G401.6 (cell line): ENCODE data around the gene PSME1.

Experiments
- FAIRE-seq: peaks from 2 replicates; lab custom pipeline; 2012; peaks lifted over from hg19 to GRCh38; lab: Jason Lieb, UNC

PSME1 gene

DNA sequence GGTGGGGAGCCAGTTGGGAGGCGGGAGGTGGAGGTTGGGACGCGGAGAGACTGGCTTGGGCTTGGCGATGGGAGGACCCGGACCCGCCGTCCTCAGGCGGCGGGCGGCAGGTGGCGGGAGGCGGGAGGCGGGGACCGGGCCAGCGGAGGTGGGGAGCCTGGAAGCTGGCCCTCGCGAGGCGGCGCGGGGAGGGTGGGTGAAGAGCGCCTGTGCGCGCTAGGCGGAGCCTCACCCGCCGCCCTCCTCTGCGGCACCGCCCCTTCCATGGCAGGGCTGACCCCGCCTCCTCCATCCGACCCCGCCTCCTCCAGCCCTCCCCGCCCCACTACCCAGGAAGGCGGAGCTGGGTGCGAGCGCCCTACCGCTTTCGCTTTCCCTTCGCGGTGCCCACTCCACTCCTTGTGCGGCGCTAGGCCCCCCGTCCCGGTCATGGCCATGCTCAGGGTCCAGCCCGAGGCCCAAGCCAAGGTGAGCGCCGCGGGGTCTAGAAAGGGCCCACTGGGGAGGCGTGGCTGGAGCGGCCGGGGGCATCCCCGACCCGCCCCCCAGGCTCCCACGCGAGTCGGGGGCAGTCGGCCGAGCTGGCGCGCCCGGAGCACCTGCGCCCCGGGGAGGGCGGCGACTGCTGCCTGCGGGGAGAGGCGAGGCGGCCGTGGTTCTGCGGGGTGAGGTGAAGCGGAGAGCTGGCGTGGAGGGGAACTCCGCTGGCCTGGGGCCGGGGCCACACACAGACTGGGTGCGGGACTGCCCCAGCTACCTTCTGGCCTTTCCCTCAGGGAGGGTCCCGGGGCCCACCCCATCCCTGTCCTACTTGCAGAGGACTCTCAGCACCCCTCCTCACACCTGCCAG lies at the start of gene PSME1:
Gene PSME1, plus strand, starts transcription at position 361 of the 850 bp plus-strand sequence. Its CDS starts 69 bp downstream, at position 430.
- peak; percentile 66 for FAIRE-seq

DNA sequence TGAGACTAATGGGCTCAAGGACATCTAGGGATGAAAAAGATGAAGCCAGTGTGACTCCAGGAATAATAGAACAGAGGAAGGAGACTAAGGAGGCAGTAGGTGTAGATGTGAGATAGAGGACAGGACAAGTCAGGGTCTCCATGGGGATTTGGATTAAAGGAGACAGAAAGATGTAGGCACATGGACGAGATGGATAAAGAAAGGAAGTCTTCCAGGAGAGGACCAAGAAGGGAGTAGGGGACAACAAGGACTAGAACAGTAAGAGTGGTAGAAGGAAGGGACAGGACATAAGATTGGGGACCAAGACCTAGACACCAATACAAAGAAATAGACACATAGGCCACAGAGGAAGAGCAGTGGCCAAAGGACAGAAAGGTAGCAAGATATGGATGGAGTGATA lies 49.0 kb upstream of the PSME1 start:
- FAIRE-seq: no peak

DNA sequence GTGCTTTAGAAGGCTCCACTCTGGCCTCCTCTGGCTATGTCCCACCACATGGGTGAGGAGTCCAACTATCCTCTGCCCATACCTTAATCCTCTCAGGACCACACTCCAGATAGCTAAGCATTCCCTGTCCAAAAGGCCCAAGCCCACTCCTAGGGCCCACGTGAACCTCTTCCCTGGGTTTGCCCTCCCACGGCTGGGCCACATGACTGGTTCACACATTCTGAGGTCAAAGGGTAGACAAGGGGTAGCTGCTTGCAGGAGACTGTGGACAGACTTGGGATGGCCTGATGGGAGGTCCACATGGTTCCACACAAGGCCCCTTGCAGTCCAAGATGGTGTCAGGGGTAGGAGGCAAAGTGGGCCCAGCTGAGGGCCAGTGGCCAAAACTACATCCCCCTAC lies 47.9 kb upstream of the PSME1 start:
- no peak for FAIRE-seq

DNA sequence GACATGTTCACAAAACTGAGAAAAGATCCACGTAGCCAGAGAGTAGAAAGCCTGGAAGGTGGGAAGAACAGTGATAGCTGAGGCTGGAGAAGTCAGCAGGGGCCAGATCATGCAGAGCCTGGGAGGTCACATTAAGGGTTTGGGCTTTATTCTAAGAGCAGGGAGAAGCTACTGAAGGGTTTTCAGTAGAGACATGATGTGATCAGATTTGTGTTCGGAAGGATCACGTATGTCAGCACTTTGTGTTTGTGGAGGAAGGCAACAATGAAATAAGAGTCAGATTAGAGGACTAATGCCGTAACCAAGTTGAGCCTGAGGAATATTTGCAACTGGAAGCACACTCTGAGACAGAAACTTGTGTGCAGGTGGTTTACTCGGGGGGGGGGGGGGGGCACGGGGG lies 46.1 kb upstream of the PSME1 start:
- no peak for FAIRE-seq

DNA sequence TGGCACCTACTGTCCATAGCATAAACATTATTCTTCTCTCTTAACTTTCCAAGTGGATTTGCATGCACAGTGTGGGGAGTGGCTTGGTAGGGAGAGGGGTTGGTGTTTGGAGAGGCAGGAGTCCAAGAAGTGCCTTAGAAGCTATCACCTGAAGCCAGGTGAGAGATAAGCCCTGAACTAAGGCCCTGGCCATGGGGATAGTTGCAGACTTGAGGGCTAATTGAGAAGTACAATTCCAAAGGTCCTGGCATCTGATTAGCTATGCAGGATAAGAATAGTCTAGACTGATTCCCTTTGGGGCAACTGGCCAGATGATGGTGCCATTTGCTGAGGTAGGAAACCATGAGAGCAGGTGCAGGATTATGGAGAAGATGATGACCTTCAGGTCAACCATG lies 43.9 kb upstream of the PSME1 start:
- no peak for FAIRE-seq

DNA sequence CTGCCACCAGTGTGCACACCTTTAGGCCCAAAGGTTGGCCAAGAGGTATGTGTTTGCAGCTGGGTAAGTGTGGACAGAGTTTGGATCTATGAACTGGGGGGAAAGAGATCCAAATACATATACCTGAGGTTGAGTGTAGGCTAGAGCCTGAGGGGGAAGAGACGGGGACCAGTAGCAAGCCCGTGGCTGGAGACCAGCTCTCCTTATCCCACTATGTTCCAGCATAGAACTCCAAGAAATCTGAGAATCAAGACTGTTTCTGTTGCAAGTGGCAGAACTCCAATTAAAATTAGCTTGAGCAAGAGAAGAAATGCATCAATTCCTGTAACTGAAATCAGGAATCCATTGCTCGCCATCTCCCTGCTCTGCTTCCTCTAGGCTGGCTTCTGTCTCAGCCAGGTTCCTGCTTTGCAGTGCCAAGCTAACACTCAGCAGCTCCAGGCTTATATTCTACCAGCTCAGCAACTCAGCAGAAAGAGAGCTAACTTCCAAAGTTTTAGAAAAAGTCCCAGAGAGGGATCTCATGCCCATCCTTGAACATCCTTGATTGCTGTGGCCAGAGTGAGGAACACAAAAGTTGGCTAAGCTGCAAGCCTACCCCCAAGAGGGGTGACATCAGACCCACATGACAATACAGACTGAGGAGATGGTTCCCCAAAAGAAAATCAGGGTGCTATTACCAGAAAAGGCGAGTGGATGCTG lies 43.3 kb upstream of the PSME1 start:
- no peak for FAIRE-seq

DNA sequence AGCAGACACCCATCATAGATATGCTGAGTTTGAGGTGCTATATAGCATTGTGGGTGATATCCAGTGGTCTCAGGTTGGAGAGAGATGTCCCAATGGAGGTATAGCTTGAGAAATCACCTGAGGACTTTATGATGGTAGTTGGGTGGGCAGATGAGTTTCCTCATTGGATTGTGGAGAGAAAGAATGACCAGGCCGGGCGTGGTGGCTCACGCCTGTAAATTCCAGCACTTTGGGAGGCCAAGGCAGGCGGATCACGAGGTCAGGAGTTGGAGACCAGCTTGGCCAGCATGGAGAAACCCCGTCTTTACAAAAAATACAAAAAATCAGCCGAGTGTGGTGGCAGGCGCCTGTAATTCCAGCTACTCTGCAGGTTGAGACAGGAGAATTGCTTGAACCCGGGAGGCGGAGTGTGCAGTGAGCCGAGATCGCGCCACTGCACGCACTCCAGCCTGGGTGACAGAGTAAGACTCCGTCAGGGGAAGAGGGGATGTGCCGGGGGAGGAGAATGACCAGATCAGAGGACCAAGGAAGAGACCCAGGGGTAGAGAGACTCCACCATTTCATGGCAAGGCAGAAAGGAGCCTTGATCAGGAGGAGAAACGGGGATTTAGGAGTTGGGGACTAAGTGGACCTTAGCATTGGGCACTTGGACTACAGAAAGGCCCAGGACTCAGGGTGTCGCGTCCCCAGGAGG lies 42.6 kb upstream of the PSME1 start:
- FAIRE-seq: no peak

DNA sequence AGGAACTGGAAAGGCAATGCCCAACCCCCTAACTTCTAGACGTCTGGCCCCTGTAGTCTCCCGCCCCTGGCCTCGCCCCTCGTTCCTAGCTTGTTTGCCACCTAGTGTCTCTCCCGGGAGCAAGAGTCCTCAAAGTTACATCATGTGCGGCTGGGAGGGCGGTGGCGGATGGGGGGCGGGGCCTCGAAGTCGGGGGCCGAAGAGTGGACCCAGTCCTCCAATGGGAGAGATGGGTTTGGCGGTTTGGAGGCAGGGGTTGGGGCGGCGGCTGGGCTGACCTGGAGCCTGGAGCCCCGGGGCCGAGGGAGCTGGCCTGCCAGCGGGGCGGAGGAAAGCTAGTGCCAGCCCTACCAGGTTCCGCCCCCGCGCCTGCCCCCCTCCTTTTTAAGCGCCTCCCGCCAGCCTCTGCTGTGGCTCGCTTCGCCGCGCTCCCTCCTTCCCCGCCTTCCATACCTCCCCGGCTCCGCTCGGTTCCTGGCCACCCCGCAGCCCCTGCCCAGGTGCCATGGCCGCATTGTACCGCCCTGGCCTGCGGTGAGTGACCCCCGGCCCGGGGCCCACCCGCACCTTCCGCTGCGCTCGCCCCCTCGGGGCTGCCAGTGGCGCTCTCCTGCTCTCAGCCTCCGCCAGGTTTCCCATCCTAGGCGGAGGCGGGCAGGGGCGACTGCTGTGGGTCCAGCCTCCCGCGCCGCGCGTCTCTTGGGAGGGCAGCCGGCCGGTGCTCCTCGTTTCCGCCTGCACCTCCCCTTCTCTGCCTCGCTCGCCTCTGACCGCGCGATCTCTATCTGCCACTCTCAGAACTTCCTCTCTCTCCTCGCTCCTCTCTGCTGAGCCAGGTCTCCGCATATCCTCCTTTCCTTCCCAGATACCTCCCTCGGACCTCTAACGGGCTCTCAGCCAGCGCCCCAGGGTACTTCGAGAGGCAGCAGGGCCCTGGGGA lies 41.8 kb upstream of the PSME1 start, which contains the start of gene PCK2:
Gene PCK2, plus strand, starts transcription at position 411 of the 940 bp plus-strand sequence. Its CDS starts 95 bp downstream, at position 506.
- FAIRE-seq: peak; percentile 89

DNA sequence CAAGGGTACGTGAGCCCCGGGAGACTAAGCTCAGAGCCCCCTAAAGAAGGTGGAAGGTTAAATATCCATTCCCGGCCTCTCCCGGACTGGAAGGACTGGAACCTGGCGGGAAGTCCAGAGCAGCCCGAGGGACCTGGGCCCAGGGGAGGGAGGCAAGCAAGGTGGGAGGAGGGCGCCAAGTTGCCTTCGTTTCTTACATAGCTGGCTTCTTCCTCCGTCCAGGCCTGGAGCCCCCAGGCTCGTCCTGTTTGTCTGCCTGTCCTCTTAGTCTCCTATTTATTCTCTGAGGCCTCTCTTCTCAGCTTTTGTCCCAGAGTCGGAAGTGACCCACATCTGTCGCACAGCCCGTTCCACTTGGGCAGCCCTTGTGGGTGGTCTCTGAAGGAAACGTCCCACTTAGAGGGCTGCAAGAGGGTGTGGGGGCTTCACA lies 41.1 kb upstream of the PSME1 start:
- FAIRE-seq: no peak

DNA sequence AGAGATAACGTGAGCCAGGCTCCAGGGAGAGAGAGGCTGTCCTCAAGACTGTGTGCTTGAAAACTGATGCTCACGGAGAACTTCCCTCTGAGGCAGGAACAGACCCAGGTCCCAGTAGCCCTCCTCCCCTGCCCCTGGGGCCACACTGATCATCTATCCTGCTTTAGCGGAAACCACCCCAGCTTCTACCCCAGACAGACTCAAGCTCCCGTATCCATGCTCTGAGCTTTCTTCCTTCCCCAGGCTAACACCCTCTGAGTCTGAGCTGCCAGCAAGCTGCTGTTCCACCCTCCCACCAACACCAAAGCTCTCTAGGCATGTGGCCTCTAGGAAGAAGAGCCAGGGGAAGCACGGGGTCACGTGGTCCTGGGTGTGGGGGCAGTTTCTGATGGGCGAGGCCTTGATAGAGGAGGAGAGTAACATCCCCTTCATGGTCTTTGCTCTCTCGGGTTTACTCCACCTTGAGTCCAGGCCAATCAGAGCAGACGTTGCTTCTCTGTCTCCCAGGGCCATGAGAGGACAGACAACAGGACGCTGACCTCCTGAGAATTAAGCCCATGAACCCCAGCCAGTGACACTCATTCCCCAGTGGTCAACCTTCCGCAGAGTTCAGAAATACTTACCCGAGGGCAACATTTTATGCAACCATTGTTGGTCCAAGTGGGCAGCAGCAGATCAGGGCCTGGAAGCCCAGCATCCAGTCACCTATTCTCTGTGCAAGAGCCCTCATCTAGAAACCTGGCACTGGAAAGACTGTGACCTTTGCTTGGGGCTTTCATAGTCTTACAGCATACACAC lies 40.5 kb upstream of the PSME1 start:
- no peak for FAIRE-seq

DNA sequence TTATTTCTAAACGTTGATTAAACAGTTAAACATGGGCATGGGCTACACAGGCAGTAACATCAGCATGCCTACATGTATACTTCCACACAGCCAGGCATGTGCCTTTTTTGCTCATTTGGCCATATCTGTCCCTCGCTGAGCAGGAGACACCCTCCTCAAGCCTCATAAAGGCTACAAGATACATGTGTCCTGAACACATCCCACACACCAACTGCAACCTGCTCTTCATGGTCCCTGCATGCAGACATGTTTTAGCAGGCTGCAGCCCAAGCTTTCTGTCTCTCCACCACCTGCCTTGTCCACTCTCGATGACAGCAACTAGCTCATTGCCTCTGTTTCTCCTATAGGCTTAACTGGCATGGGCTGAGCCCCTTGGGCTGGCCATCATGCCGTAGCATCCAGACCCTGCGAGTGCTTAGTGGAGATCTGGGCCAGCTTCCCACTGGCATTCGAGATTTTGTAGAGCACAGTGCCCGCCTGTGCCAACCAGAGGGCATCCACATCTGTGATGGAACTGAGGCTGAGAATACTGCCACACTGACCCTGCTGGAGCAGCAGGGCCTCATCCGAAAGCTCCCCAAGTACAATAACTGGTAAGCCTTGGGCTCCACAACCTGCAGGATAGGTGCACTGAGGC lies 39.3 kb upstream of the PSME1 start:
- FAIRE-seq: no peak

DNA sequence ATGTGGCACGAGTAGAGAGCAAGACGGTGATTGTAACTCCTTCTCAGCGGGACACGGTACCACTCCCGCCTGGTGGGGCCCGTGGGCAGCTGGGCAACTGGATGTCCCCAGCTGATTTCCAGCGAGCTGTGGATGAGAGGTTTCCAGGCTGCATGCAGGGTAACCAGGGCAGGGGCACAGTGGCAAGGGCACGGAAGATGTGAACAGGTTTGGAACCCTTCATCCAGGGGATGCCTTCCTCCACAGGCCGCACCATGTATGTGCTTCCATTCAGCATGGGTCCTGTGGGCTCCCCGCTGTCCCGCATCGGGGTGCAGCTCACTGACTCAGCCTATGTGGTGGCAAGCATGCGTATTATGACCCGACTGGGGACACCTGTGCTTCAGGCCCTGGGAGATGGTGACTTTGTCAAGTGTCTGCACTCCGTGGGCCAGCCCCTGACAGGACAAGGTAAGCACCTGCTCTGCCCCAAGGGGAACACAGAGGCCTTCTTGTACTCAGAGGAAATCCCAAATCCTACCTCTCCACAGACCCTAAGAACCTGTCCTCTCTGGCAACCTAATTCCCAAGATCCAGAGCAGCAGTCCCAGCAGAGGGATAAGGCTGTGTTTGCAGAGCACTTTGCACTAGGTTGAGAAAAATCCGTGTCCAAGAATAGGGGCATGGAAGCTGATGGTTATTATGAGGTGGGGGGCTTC lies 37.6 kb upstream of the PSME1 start:
- FAIRE-seq: no peak

DNA sequence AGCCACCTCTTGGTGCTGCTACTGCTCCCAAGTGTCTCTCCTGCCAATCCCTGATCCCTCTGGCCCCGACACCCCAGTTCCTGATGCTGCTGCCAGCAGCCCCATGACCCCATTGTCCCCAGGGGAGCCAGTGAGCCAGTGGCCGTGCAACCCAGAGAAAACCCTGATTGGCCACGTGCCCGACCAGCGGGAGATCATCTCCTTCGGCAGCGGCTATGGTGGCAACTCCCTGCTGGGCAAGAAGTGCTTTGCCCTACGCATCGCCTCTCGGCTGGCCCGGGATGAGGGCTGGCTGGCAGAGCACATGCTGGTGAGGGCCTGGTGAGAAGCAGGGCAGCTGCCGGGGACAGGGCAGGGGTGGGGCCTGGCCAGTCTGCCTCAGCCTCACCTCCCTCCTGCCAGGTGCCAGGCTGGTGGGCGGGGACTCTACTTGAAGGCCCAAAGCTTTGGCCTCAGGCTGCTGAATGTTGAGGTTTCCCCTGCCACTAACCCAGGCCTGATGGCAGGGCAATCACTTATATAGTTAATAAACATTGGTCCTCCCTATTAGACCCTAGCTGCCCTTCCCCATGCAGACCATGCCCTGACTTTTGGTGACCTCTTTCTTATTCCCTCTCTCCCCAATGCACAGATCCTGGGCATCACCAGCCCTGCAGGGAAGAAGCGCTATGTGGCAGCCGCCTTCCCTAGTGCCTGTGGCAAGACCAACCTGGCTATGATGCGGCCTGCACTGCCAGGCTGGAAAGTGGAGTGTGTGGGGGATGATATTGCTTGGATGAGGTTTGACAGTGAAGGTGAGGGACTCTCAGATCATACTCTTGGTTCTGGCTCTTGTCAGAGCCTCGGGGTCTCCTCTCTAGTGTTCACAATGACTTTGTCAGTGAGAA lies 36.8 kb upstream of the PSME1 start:
- no peak for FAIRE-seq

DNA sequence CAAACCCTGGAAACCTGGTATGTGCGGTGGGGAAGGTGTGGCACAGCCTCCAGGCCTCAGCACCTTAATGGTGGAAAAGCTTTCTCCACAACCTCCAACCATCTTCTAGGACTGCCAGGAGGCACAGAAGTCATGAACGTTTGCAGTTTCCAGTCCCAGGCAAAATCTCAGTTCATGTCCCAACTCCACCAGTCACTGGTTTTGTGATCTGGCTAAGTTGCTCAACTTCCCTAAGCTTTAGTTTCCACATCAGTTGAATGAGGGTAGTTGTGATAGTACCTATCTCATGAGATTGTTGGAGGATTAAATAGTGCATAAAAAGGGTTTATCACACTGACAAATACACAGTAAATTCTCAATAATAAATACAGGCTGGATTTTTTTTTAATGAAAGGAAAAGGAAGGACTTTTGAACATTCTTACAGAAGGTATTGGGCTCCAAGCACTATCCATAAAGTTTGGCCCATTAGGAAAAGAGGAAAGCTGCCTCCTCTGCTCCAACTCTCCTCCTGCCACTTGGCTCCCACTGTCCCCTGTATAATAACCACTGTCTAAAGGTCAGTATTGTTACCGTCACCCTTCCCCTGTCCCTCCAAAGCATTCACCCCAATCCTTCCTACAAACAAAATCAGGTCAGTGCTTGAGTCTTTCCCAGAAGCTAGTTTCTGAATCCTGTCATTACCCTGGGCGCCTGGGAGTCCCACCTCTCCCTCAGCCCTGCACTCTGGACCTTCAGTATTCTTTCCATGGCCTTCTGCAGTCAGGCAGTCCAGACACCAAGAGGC lies 35.6 kb upstream of the PSME1 start:
- no peak for FAIRE-seq

DNA sequence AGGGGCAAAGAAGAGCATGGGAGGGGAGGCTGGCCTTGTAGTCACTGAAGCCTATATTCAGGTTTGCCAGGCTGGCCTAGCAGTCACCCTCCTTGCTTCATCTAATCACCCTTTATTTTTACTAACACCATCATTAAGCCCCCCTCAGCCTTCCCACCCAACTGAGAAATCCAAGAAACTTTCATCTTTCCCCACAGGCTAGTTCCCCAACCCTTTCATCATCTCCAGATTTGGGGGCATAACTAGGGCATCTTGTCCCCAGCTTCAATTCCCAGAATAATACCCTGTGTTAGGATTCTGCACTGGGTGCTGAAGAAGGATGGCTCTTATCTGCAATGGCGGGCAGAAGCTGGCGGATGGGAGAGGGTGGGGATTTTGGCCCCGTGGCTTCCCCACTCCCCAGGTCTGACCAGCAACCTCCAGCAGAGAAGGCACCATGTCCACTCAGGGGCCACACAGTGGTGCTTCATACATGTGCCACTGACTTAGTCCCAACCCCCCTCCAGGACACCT lies 35.0 kb upstream of the PSME1 start:
- FAIRE-seq: no peak

DNA sequence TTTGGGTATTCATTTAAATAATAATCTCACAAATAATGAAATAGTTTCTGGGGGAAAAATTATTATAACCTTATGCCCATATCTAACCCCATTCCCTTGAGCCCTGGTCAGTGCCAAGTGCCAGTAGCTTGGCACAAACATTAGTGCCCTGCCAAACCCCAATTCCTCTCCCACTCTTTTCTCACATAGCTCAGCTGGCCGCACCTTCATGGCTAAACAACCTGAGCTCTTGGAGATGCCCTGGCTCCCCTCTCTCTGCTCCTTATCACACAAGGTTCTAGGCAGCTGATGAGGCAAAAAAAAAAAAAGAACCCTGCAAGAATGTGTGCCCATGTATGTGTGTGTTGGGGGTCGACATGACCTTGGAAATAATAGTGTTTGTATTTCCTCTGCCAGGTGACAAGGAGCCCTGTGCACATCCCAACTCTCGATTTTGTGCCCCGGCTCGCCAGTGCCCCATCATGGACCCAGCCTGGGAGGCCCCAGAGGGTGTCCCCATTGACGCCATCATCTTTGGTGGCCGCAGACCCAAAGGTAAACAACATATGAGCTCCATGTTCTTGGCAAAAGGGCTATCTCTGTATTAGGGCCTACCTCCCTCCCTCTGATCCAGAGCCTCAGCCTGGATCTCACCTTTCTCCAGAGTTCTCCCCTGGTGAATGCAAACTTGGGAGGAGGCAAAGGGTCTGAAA lies 33.5 kb upstream of the PSME1 start:
- FAIRE-seq: no peak

DNA sequence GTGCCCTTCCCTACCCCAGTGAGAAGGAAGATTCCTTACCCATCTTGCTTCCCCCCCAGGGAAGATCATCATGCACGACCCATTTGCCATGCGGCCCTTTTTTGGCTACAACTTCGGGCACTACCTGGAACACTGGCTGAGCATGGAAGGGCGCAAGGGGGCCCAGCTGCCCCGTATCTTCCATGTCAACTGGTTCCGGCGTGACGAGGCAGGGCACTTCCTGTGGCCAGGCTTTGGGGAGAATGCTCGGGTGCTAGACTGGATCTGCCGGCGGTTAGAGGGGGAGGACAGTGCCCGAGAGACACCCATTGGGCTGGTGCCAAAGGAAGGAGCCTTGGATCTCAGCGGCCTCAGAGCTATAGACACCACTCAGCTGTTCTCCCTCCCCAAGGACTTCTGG lies 32.5 kb upstream of the PSME1 start:
- FAIRE-seq: no peak
